GM23248 (cell line): ENCODE results near the gene CUL9.

Experiments
- EZH2 ChIP-seq: fragments of 200-600 bp; sonication (generic); IDR thresholded peaks from 2 replicates; pipeline ENCODE4 v1.6.1; 2018; ENCODE audit warnings: antibody characterized with exemption, mild to moderate bottlenecking; ENCODE audit not compliant: insufficient read depth, poor library complexity, severe bottlenecking
- EZH2phosphoT487 ChIP-seq: fragments of 200-600 bp; sonication (generic); IDR thresholded peaks from 2 replicates; pipeline ENCODE4 v1.6.1; 2018; ENCODE audit warnings: antibody characterized with exemption, moderate library complexity, mild to moderate bottlenecking, low read depth; ENCODE audit not compliant: insufficient read depth

GRCh38 chr6:43273707-43274106 lies 91.7 kb downstream of the CUL9 start:
- TF ChIP-seq EZH2 (no peak), EZH2phosphoT487 (no peak)
